SK-N-MC (cell line): ENCODE results near the gene HERC2.

Experiments used
- EZH2 ChIP-seq: fragments of 200-600 bp; sonication (generic); IDR thresholded peaks from one replicate; pipeline ENCODE4 v1.6.1; 2017; ENCODE audit warnings: antibody characterized with exemption
- POLR2AphosphoS5 ChIP-seq: IDR thresholded peaks from 2 replicates; pipeline ENCODE4 v1.6.1; 2012; ENCODE audit warnings: mild to moderate bottlenecking, low read depth, low read length, borderline replicate concordance

- no peak for TF ChIP-seq POLR2AphosphoS5
- TF ChIP-seq EZH2, result no peak
These were observed 113.4 kb downstream of the HERC2 start for GRCh38 chr15:28208583-28208982.
